Neural cell (in vitro differentiated cells): ENCODE measurements around the gene FRMD4A.

ENCODE experiments used
- TAF1 ChIP-seq: IDR thresholded peaks from 2 replicates; pipeline ENCODE4 v1.6.1; 2012; ENCODE audit warnings: low read depth
- TF ChIP-seq, protein P1 (sequence below): fragments of 450-650 bp; IDR thresholded peaks from 2 replicates; pipeline ENCODE4 v1.5.1; 2014; ENCODE audit warnings: antibody characterized with exemption, mild to moderate bottlenecking, moderate library complexity; ENCODE audit not compliant: poor library complexity, severe bottlenecking

DNA sequence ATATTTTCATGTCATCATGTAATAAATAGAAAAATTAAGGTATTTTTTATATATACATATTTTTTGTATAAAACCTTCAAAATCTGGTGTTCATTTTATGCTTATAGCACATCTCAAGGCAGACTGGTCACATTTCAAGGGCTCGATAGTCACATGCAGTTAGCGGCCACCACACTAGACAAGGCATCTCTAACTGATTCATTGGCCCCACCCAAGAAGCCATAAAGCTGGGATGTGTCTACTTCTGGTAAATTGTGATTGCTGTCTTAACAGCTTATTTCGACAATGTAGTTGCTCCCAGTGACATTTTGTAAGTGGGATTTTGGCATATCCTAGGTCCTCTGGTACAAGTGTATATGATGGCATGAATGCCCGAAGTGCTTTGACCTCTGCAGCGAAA is 168.7 kb downstream of the FRMD4A start:
- TF ChIP-seq TAF1: no peak
- TF ChIP-seq, protein P1, sequence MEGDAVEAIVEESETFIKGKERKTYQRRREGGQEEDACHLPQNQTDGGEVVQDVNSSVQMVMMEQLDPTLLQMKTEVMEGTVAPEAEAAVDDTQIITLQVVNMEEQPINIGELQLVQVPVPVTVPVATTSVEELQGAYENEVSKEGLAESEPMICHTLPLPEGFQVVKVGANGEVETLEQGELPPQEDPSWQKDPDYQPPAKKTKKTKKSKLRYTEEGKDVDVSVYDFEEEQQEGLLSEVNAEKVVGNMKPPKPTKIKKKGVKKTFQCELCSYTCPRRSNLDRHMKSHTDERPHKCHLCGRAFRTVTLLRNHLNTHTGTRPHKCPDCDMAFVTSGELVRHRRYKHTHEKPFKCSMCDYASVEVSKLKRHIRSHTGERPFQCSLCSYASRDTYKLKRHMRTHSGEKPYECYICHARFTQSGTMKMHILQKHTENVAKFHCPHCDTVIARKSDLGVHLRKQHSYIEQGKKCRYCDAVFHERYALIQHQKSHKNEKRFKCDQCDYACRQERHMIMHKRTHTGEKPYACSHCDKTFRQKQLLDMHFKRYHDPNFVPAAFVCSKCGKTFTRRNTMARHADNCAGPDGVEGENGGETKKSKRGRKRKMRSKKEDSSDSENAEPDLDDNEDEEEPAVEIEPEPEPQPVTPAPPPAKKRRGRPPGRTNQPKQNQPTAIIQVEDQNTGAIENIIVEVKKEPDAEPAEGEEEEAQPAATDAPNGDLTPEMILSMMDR: no peak
